ENCODE results near the gene SBF2. TPM values are rescaled to one million over a fixed set of nuclear protein-coding genes. Genes with fewer than 3 reads are reported as not detected.

SBF2 gene
- polyA plus RNA-seq, 1 donor (not counting 4 experiments of a cell fraction or from before 2014, with no cell fraction given) = 24.5 TPM

GRCh38 chr11:9738116-9738515 is 555.9 kb downstream of the SBF2 start:
- Histone ChIP-seq H3K36me3 (ENCODE audit: control insufficient read depth in 2 of 2, extremely low read depth in 1 of 2, insufficient read depth in 2 of 2, low read length in 2 of 2) (peaks cover 12 to 15% of the 10 kb centered on the region in 2 experiments), H3K27me3 (ENCODE audit: control insufficient read depth, extremely low read depth, insufficient read depth, low read length) (no peaks in the 10 kb centered on the region), H3K9me1 (ENCODE audit: control insufficient read depth, extremely low read depth, insufficient read depth, low read length) (no peaks in the 10 kb centered on the region), H3K4me1 (ENCODE audit: control insufficient read depth, extremely low read depth, insufficient read depth, low read length) (peaks cover 32% of the 10 kb centered on the region), H3K4me2 (ENCODE audit: control insufficient read depth, extremely low read depth, insufficient read depth, low read depth, low read length) (no peak overlapping the region), H3K9ac (ENCODE audit: control insufficient read depth, extremely low read depth, insufficient read depth, low read length) (no peak overlapping the region), H3K4me3 (ENCODE audit: control insufficient read depth in 2 of 3, extremely low read depth in 1 of 3, insufficient read depth in 2 of 3, low read depth in 1 of 3, low read length in 3 of 3) (no peak overlapping the region), H3K79me2 (ENCODE audit: control insufficient read depth, insufficient read depth, low read length) (no peaks in the 10 kb centered on the region), H3K27ac (ENCODE audit: control insufficient read depth, insufficient read depth, low read length) (no peak overlapping the region), H4K20me1 (ENCODE audit: control insufficient read depth, extremely low read depth, insufficient read depth, low read length) (no peaks in the 10 kb centered on the region), H3K9me3 (ENCODE audit: control insufficient read depth, low read depth, low read length) (no peaks in the 10 kb centered on the region), H2AFZ (ENCODE audit: control insufficient read depth, low read length) (no peak overlapping the region)
- dilution Hi-C loops (cut with MboI; ENCODE audit: extremely low pct_ligation_motif_present, low sequenced_read_pairs) = no loop called here
- FAIRE-seq (no peak), DNase-seq (ENCODE audit: low read depth, low spot score) (no peak)
- TF ChIP-seq CTCF (optimal IDR thresholded peaks at IDR 0.05 in 1 of 3, IDR thresholded peaks at IDR 0.05 in 1 of 3, conservative IDR thresholded peaks at IDR 0.05 in 1 of 3; ENCODE audit: extremely low read depth in 1 of 3, insufficient read depth in 2 of 3, low read length in 3 of 3) (no peak), EZH2 (IDR thresholded peaks at IDR 0.05; ENCODE audit: low read length) (no peak)

DNA sequence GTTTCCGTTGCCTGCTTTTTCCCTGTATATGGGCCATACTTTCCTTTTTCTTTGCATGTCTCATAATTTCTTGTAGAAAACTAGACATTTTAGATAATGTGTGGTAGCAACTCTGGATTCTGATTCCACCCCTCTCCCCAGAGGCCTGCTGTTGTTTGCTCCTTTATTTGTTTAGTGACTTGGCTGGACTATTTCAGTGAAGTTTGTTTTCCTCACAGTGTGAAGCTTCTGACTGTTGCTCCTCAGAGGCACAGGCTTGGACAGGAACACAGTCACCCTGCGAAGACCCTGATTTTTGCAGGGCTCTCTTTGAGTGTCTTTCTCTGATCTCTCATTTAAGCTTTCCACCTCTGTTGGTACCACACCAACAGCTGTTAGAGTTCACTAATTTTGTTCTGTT is 557.7 kb downstream of the SBF2 start:
- no peaks in the 10 kb centered on the region for H3K9me3 ChIP-seq (ENCODE audit: control insufficient read depth, low read depth, low read length)
- H3K4me2 ChIP-seq (ENCODE audit: control insufficient read depth, extremely low read depth, insufficient read depth, low read depth, low read length) = no peak overlapping the region
- H3K4me1 ChIP-seq (ENCODE audit: control insufficient read depth, extremely low read depth, insufficient read depth, low read length) = peaks cover 32% of the 10 kb centered on the region
- FAIRE-seq (no peak), DNase-seq (ENCODE audit: low read depth, low spot score) (no peak)
- no peaks in the 10 kb centered on the region for H3K9me1 ChIP-seq (ENCODE audit: control insufficient read depth, extremely low read depth, insufficient read depth, low read length)
- dilution Hi-C loops (cut with MboI; ENCODE audit: extremely low pct_ligation_motif_present, low sequenced_read_pairs) = no loop called here
- H3K27ac ChIP-seq (ENCODE audit: control insufficient read depth, insufficient read depth, low read length) = no peak overlapping the region
- H3K79me2 ChIP-seq (ENCODE audit: control insufficient read depth, insufficient read depth, low read length) = no peaks in the 10 kb centered on the region
- no peaks in the 10 kb centered on the region for H4K20me1 ChIP-seq (ENCODE audit: control insufficient read depth, extremely low read depth, insufficient read depth, low read length)
- no peak overlapping the region for H2AFZ ChIP-seq (ENCODE audit: control insufficient read depth, low read length)
- TF ChIP-seq EZH2 (IDR thresholded peaks at IDR 0.05; ENCODE audit: low read length) (no peak), CTCF (optimal IDR thresholded peaks at IDR 0.05 in 1 of 3, IDR thresholded peaks at IDR 0.05 in 1 of 3, conservative IDR thresholded peaks at IDR 0.05 in 1 of 3; ENCODE audit: extremely low read depth in 1 of 3, insufficient read depth in 2 of 3, low read length in 3 of 3) (no peak)
- H3K4me3 ChIP-seq (ENCODE audit: control insufficient read depth in 2 of 3, extremely low read depth in 1 of 3, insufficient read depth in 2 of 3, low read depth in 1 of 3, low read length in 3 of 3) = no peak overlapping the region
- H3K9ac ChIP-seq (ENCODE audit: control insufficient read depth, extremely low read depth, insufficient read depth, low read length) = no peak overlapping the region
- no peaks in the 10 kb centered on the region for H3K27me3 ChIP-seq (ENCODE audit: control insufficient read depth, extremely low read depth, insufficient read depth, low read length)
- peaks cover 18 to 19% of the 10 kb centered on the region in 2 experiments for H3K36me3 ChIP-seq (ENCODE audit: control insufficient read depth in 2 of 2, extremely low read depth in 1 of 2, insufficient read depth in 2 of 2, low read length in 2 of 2)

Measured in keratinocyte (primary cell).